ENCODE results near the gene OR9I1.

Gene OR9I1

GRCh38 chr11:58125469-58125868 is at the start of gene OR9I1:
OR9I1 (minus strand) TSS chr11:58125530; CDS start chr11:58119444, 6,086 bp downstream.
- DNase-seq (ENCODE audit: low read depth): no peak

- no peak for DNase-seq (ENCODE audit: low read depth)
These were observed 40.3 kb upstream of the OR9I1 start for GRCh38 chr11:58165504-58166106.

GRCh38 chr11:58164990-58165389 is 39.7 kb upstream of the OR9I1 start:
- DNase-seq (ENCODE audit: low read depth): no peak

DNA sequence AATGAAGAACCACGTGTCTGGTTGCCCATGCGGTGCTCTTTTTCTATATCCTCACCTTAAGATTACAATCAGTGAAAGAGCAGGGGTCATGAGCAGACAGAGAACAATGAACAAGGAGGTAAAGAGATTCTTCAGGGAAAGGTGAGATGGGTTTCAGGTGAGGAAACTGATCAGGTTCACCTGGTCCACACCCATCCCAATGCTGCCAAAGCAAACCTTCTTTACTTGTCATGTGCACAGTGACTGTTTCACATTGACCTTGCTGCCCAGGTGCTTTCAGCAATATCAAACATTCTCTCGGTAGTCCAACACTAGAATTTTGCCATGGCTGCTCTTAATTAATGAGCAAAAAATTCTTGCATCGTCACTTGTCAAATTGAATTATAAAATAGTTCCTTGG is 39.1 kb upstream of the OR9I1 start:
- DNase-seq (ENCODE audit: low read depth): no peak

GRCh38 chr11:58152781-58153180 is 27.5 kb upstream of the OR9I1 start:
- no peak for DNase-seq (ENCODE audit: low read depth)

- no peak for DNase-seq (ENCODE audit: low read depth)
These were observed 17.4 kb upstream of the OR9I1 start for GRCh38 chr11:58142761-58143160.

DNA sequence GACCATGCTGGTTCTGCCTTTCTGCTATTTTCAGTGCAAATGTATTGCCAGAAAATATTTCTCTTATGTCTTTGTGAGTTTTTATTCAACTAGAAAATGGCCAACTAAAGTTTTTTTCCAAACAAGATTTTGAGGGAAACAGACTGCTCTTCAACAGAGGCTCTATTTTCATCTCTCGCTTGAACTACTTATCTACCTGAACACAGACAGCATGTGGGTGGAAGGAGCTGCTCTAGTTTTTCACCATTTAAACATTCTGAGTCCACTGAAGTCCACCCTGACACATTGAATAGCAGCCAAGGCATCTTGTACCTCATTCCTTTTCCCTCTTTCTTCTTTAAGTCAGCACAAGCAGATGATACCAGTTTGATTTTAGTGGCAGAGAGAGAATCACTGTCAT is 9.8 kb upstream of the OR9I1 start:
- no peak for DNase-seq (ENCODE audit: low read depth)

DNA sequence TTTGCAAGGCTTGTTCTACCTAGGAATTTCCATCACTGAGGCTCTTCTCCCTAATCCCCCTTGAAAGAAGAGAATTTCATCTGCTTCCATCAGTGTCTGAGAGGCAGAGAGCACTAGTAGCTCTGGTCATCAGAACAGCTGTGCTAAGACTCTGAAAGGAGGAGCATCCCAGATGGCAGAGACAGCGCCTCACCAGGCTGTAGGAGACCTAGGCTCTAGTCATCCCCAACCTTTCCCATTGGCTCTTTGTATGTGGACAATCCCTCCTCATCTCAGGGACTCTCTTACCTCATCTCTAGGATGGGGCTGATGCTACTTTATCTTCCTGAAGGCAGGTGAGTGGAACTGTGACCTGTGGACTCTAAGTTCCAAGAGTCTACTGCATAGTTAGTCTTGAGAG is 8.8 kb upstream of the OR9I1 start:
- DNase-seq (ENCODE audit: low read depth): no peak

GRCh38 chr11:58133309-58134076 is 8.2 kb upstream of the OR9I1 start:
- DNase-seq (ENCODE audit: low read depth): no peak

DNA sequence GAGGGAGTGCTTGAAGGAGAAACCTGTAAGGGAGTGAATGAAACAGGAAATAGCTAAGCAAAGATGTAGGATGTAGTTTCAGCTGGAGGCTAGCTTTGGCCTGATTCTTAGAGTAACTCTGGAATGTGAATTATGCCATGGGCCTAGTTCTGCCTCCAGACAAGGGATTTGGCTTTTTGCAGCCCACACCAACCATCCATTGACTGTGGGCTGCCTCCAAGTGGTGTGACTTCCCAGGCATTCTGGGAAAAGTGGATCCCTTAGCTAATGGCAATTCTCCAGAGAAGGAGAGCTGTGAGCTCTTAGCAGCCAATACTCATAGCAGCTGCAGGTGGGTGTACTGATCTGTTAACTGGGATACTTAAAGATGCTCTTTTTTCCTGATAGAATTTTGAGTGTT is 2.0 kb upstream of the OR9I1 start:
- DNase-seq (ENCODE audit: low read depth): no peak

DNA sequence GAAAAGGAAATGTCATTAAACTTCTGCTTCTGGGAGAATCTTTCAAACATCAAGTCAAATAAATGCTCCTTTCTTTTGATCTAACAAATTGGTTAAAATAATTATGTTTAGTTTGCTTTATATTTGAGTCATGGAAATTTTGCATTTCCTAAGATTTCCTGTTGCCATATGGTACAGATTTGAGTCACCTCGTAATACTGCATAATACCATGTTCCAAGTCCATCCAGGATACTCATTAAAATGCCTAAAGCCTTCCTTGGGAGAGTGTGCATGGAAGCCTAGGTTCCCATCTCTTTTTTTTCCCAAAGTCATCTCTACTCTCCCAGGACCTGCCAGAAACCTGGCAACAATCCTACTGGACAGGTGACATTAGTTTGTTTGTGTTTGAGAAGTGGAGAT is 4.2 kb downstream of the OR9I1 start:
- DNase-seq (ENCODE audit: low read depth): no peak

- DNase-seq (ENCODE audit: low read depth): no peak
These were observed 27.9 kb downstream of the OR9I1 start for GRCh38 chr11:58097437-58097836.

DNA sequence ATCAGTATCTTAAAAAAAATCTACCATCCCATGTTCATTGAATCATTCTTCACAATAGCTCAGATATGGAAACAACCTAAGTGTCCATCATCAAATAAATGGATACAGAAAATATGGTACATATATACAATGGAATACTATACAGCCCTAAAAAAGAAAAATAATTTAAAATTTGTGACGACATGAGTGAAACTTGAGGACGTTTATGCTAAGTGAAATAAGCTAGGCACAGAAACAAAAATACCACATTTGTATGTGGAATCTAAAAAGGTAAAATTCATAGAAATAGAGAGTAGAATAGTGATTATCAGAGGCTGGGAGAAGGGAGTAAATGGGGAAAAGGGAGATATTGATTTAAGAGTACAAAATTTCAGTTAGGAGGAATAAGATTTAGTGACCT is 38.8 kb downstream of the OR9I1 start:
- DNase-seq (ENCODE audit: low read depth): no peak

DNA sequence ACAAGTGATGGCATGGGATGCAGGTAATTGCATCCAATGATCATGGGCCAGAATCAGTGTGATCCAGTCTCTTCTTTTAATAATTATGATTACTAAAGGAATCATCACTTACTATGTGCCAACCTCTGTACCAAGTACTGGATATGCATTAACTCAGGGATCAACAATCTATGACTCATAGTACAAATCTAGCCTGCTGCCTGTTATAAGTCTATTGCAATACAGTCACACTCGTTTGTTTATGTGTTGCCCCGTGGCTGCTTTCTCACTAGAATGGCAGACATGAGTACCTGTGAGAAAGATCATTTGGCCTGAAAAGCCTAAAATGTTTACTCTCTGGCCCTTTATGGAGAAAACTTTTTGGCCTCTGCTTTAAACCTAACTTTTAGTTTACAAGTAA is 49.5 kb downstream of the OR9I1 start:
- no peak for DNase-seq (ENCODE audit: low read depth)

- no peak for DNase-seq (ENCODE audit: low read depth)
These were observed 54.7 kb downstream of the OR9I1 start for GRCh38 chr11:58070585-58070984.

DNA sequence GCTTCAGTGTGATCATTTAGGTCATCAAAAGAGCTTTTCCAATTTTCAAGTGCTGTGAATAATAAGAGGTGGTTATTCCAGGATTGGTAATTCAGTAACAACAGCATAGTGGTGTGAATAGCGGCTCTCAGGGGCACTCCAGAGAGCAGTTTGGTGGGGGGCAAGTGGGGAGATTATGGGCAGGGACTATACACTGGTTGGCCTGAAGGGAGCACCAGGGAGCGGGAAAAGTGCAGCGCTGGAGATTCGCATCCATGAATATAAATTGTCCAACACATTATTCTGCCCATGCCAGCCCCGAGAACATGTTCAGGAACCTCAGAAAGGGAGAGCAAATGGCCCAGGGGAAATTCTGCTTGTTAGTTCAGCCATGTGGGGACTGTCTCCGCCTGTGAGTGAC is 56.7 kb downstream of the OR9I1 start:
- DNase-seq (ENCODE audit: low read depth): no peak

GRCh38 chr11:58067685-58068084 is 57.6 kb downstream of the OR9I1 start:
- no peak for DNase-seq (ENCODE audit: low read depth)
